ENCODE results near the gene SEMA4F. TPM values are rescaled to one million over a fixed set of nuclear protein-coding genes. Genes with fewer than 3 reads are reported as not detected.
A peak's percentile ranks its signal among the peaks of the same experiment; 100 is the strongest.

Gene SEMA4F
- polyA plus RNA-seq, 10 donors: 2.4 to 5.6 (median 3.1) TPM

GRCh38 chr2:74658516-74658915, 4.5 kb downstream of the SEMA4F start:
- DNase-seq: peak in 1 of 3 donors; percentile 45

DNA sequence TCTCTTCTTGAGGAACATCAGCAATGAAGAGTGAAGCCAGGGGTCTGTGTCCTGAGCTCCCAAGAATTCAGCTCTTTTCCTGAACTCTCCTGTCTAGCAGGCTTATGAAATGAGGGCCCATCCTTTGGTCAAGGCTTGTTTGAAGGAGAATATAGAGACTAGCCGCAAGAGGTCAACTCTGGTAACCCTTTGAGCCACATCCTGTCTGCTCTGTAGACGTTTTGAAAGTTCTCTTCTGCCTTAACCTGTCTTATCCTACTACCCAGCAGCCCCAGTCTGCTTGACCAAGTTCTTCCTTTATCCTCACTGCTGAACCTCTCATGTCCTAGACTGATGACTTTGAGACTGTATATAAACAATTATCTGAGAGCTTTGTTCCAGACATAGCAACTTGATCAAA, 5.4 kb downstream of the SEMA4F start:
- no peak for DNase-seq

DNA sequence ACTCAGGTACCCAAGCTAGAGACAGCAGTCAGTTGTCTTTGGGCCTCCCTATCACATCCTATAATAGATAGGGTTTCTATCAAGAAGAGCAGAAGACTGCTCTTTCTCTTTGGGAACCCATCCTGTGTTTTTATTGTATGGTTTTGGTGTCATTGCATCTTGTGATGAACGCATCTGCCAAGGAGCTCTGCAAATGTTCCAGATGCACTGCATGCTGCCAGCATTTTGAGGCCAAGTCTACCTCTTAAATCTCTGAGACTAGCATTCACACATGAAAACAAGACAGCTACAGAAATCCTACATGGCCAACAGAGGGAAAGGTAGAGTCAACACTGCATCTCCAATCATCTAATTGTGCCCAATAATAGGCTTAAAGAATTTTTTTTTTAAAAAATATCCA, 14.0 kb downstream of the SEMA4F start:
- peak in 1 of 3 donors; percentile 17 for DNase-seq

DNA sequence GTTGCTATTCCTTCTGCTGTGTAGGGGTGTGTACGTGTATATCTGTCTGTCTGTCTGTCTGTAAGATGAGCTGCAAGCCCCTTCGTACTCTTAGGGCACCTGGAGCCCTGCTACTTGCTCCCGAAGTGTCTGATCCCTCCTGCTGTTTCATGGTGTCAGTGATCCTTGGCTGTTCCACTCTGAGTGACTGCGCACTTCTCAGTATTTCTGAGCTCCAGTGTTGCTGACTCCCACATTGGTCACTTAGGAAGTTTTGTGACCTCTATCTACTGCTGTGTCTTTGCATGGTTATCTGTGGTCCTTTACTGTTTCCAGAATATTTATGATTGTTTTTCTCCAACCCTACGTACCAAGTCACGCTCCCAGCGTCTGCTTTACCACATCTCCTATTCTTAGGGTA, 16.2 kb downstream of the SEMA4F start:
- DNase-seq: no peak

DNA sequence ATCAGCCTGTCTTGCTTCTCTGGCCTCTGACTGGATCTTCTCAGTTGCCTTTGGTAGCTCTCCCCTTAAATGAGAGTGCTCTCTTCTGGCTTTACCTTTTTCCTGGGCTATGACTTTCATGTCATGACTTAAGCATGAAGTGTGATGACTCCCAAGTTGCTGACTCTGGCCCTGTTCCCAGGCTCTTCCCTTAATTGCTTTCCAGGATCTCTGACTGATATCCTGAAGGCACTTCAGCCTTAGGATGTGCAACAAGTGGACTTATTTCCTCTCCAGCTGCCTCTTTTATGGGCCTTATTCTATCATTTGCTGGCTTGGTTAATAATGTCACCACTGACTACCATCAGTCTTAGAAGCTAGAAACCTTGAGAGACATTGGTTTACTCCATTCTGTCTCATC, 17.4 kb downstream of the SEMA4F start:
- peak in 1 of 3 donors; percentile 10 for DNase-seq

DNA sequence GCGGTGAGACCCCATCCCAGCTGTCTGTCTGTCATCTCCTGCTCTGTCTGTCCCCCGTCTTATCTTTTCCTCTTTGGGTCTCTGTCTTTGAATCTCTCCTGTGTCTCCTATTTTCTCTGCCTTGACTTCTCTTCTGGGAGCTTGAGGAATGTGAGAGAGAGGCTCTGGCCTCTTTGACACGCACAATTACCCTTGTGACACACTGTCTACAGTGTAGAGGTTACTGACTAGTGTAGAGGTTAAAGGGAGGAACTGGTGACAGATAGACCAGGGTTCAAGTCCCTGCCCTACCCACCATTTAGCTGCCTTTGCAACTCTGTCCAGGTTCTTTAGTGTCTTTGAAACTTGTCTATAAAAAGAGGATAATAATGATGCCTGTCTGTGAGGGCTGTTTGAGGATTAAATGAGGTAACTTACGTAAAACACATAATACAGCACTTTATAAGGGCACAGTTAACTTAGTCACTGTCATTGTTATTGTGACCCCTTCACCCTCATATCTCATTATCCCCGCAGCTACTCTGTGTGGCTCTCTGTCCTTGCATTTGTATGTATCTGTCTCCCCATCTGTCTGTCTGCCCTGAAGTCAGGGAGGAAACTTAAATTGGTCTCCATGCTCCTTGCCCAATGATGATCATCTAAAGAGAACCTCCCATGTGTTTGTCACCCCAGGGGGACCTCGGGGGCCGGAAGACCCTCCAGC, 19.9 kb downstream of the SEMA4F start:
- DNase-seq: no peak

DNA sequence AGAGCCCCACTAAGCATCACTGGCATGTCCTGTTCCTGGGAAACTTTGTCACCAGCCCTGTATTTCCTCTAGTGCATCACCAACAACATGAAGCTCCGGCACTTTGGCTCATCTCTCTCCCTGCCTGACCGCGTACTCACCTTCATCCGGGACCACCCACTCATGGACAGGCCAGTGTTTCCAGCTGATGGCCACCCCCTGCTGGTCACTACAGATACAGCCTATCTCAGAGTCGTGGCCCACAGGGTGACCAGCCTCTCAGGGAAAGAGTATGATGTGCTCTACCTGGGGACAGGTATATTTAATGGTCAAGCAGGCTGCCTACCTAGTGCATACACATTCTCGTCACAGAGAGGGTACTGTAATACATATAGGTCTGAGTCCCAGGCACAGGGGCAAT, 21.0 kb downstream of the SEMA4F start:
- DNase-seq: no peak

GRCh38 chr2:74676331-74676730, 22.3 kb downstream of the SEMA4F start:
- no peak for DNase-seq

DNA sequence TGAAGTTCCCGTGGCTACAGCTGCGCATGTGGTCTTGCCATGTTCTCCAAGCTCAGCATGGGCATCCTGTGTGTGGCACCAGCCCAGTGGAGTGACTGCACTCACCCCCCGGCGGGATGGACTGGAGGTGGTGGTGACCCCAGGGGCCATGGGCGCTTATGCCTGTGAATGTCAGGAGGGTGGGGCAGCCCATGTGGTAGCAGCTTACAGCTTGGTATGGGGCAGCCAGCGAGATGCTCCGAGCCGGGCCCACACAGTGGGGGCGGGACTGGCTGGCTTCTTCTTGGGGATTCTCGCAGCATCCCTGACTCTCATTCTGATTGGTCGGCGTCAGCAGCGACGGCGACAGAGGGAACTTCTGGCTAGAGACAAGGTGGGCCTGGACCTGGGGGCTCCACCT, 25.6 kb downstream of the SEMA4F start:
- DNase-seq: no peak

DNA sequence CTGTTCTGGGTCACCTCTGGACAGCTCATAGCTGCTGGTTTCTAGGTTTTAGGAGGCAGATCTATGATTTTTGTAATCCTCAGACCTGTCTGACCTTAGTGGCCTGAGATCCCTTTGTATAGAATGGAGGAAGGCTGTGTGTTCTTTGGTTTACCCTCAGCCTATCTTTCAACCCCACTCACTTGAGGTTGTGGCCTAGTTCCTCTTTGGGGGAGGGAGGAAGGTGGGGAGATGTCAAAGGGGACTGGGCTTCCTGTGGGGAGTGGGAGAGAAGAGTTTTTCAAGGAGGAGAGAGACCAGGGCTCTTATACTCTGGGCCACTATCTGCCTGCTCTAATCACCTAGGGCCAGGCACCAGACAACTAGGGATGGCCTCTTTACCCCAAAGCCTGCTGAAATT, 28.5 kb downstream of the SEMA4F start:
- DNase-seq: no peak

DNA sequence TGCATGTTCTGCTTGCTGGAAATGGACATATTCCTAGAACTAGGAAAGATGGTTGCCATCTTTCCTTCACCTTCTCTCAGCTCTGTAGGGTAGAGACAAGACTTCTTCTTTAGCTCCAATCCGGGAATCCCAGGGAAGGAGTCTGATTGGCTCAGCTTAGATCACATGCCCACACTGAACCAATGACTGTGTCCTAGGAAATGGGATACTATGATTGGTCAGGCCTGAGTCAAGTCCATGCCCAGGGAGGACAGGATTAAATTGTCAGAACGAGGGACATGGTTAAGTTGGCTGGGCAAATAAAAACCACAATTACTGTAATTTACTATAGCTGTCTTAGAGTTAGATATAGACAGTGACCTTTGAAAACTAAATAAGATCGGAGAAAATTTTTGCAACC, 31.4 kb downstream of the SEMA4F start:
- DNase-seq: no peak

DNA sequence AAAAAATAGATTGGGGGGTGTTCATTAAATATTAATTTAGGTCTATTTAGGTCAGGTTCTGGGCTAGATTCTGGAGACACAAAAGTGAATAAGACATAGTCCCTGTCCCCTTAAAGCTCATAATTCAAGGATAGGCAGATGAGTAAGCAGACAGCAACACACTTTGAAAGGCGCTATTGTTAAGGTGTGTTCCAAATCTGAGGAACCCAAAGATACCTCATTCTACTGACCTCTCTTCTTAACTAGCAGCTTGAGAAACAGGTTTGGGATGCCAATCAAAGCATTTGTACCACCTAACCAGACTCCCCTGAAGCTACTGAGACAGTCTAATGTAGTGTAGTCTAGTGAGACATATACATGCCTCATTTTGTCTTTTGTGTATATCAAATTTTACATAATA, 34.8 kb downstream of the SEMA4F start:
- no peak for DNase-seq

DNA sequence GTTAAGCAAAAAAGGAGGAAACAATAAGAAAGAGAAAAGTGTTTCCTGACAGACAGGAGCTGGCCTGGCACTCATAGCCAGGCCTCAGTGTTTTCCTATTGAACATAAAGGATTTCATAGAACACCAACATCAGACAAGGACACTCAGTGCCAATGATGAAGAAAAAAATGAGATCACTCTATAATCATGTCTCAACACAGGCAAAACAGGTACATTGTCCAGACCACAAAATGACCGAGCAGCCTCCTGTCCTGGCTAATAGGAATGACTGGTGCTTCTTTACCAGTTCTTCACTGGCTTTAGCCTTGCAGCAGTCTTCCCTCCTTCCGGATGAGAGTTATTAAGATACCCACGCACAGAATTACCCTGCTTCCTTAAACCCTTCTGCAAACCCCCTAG, 35.6 kb downstream of the SEMA4F start:
- no peak for DNase-seq

- peak; percentile 31 to 63 (median 43) for DNase-seq
Observed at GRCh38 chr2:74690571-74690970, 36.5 kb downstream of the SEMA4F start.

DNA sequence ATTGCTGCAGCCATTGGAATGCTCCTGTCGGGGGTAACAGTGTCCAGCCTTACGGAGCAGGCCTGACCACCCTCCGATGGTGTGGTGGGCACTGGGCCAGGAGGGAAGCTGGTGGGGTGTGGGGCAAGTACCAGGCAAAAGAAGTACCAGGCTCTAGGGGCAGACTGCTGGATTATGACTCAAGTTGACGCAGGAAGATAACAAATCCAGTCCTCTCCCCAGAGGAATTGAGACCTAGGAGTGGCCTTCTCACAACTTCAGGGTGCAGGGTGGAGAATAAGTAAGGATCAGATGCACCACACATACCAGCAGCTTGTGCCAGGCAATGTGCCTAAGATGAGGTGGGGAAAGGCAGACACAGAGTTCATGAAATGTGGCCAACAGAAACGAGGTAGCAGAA, 37.9 kb downstream of the SEMA4F start:
- no peak for DNase-seq

DNA sequence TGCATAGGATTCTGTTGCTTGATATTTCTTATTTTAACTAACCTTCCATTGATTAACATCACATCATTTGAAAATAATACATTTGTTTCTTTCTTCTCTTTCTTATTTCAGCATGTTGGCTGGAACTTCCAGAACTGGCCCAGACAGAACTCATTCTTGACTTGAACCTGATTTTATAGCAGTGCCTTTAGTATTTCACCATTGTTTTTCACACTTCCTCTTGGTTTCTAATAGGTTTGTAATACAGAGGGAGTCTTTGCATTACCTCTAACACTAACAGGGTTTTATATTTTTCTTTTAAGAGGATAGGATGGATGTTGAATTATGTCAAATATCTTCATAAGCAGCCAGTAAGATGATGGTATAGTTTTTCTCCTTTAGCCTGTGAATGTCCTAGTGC, 39.2 kb downstream of the SEMA4F start:
- DNase-seq: no peak

DNA sequence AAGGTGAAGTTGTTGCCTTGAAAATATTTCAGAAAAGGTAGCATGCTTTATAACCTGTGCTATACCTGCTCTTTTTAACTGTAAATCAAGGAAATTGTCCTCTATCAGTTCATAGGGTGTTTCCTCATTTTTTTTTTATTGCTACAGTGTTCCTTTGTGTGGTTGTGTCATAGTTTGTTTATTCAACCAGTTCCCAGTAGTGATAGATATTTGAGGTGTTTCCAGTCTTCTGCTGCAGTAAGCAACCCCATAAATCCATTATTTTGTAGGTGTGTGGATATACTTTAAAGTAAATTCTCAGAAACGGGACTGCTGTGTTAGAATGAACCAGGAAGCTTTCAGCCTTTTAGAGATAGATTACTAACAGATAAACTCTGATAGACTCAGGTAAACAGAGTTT, 39.6 kb downstream of the SEMA4F start:
- DNase-seq: no peak

DNA sequence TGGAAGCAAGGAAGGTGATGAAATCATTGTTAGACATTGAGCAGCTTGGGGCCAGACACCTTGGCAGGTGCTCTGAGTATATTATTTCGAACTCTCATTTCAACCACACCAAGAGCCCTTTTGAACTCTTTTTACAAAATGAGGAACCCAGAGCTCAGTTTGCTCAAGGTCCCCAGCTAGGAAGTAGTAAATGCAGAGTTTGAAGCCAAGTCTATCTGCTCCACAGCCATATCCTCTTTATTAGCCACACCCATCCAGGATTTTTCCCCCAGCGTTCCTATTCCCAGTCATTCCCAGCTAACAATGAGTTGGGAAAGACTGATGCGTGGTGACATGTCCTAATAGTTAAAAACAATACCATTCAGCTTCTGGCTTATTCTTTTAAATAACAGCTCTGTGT, 40.2 kb downstream of the SEMA4F start:
- DNase-seq: no peak

DNA sequence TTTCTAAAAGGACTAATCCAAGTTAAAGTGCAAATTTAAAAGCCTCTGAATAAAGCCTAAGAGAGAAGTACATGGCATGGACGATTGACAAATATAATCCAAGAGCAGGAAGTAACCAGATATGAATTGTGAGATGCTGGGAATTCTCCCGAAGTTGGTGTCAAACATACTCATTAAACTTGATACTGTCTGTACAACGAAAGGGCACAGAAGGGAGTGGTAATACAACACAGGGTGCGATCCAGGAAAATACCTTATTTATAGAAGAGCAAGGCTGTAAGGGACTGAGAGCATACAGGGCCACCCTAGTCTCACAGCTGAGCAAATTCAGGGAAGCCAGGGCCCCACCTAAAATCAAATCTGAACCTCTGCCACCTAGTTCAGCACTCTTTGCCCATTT, 41.6 kb downstream of the SEMA4F start:
- DNase-seq: no peak

GRCh38 chr2:74696829-74697228, 42.8 kb downstream of the SEMA4F start:
- DNase-seq: no peak

- DNase-seq: no peak
Observed at GRCh38 chr2:74700643-74701372, 46.8 kb downstream of the SEMA4F start.

DNA sequence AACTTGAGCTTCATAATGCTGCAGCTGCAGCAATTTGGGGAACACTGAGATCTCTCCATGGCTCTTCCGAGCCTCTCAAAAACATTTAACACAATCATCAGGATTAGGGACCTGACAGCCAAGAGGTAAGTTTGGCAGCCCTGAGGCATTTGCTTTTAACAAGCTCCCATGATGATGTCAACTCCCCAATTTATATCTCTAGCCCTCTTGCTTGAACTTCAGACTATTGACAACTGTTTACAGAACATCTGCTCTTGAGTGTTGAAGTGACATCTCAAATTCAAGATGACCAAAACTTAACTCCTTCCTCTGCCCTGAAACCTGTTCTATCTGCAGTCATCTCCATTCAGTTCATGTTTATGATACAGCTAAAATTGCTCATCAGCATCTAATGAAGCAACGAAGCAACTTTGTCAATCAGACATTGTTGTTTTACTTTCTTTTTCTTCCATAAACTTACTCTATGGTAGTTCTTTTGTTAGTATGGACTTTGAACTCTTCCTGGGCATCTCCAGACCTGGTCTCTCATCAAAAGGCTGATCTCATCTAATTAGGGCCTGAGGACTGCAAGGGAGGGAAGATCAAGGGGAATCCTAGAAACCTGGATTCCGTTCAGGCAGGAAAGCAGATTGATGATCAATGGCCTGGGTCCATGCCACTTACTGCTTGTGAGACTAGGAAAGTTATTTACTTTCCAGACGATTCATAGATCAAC, 48.1 kb downstream of the SEMA4F start:
- DNase-seq: no peak

DNA sequence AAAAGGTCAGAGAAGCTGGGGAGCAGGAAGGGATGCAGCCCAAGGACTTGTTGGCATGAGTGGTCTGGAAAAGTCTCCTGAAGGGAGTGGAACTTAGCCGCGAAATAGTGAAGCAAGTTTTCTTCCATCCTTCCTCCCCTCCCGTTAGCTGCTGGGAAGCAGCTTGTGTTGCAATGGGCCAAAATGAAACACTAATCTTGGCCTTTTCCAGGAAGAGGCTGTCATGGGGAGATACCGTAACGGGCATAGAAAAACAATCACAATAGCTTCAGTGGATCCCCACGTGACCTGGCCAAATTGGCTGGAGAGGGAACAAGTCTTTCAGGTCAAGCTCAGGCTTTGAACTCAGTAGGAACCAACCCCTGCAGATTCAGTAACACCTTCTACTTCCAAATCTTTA, 49.3 kb downstream of the SEMA4F start:
- DNase-seq: no peak

All from muscle of back (tissue), 11 donors.